Breast epithelium (tissue), 3 donors: ENCODE data around the gene DGUOK.

Source experiments
- POLR2A ChIP-seq: fragments of 450-650 bp; IDR thresholded peaks from one replicate; pipeline ENCODE4 v1.6.1; 2016; ENCODE audit warnings: antibody characterized with exemption, mild to moderate bottlenecking, moderate library complexity
- POLR2AphosphoS5 ChIP-seq, 3 donors: sonication (generic); formaldehyde crosslinking; IDR thresholded peaks; one replicate each; pipeline ENCODE4 v1.6.1; 2017; ENCODE audit warnings: antibody characterized with exemption in 3 of 3
- TF ChIP-seq, protein P1 (sequence below), 3 donors: fragments of 450-650 bp; IDR thresholded peaks; one replicate each; pipeline ENCODE4 v1.5.1; 2016 to 2017; ENCODE audit warnings: antibody characterized with exemption in 3 of 3, mild to moderate bottlenecking in 3 of 3, moderate library complexity in 3 of 3

- TF ChIP-seq POLR2A (no peak), POLR2AphosphoS5 (IDR thresholded peaks at IDR 0.05) (no peak)
- TF ChIP-seq, protein P1, sequence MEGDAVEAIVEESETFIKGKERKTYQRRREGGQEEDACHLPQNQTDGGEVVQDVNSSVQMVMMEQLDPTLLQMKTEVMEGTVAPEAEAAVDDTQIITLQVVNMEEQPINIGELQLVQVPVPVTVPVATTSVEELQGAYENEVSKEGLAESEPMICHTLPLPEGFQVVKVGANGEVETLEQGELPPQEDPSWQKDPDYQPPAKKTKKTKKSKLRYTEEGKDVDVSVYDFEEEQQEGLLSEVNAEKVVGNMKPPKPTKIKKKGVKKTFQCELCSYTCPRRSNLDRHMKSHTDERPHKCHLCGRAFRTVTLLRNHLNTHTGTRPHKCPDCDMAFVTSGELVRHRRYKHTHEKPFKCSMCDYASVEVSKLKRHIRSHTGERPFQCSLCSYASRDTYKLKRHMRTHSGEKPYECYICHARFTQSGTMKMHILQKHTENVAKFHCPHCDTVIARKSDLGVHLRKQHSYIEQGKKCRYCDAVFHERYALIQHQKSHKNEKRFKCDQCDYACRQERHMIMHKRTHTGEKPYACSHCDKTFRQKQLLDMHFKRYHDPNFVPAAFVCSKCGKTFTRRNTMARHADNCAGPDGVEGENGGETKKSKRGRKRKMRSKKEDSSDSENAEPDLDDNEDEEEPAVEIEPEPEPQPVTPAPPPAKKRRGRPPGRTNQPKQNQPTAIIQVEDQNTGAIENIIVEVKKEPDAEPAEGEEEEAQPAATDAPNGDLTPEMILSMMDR (IDR thresholded peaks at IDR 0.05), result no peak
These were observed 17.7 kb upstream of the DGUOK start for GRCh38 chr2:73908689-73909652.
